Anterior cingulate cortex (tissue), 58 donors: ENCODE data around the gene TLNRD1.

Experiments used
- DNase-seq, 58 donors: peaks; one replicate each; lab custom pipeline; 2025; lab: John Stamatoyannopoulos, UW

TLNRD1 gene

GRCh38 chr15:81000144-81000623 lies 539 bp upstream of the TLNRD1 start:
- DNase-seq = peak in 10 of 58 donors; percentile 31 to 64 (median 51)

DNA sequence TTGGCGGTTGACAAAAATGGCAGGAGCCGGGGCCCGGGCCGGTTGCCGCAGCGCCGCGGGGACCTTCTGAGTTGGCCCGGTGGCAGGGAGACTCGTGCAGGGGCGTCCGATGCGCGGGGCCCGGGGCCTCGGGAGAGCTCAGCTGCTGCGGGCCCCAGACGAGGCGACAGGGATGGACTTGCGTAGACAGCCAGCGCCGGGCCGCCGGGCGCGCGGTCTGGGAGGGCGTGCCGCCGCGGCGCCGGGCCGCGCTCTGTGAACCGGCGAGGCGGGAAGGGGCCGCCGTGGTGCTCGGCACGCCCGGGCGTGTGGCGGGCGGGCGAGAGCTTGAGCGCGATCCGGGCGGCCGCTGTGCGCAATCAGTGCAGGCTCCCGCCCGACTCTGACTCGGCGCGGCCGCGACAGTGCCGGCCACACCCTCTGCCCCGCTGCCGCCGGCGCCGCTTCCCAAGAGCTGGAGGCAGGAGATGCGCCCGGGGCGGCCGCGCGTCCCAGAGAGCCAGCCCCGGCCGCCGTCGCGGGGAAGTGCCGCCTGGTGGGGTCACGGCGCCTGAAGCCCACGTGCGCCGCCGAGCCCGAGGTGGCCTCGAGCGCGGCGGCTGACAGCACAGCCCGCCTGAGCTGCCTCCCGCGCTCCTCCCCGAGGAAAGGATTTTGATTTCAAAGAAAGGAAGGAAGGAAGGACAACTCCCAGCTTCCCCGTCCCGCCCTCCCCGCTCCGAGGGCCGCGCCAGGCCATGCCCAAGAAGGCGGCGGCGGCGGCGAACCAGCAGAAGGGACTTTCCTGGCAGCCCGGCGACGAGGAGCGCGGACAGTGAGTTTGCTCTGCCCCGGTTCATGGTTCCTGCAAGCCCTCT lies 657 bp downstream of the TLNRD1 start:
- peak in 20 of 58 donors; percentile 28 to 77 (median 47) for DNase-seq

GRCh38 chr15:81002009-81002330 lies 1.2 kb downstream of the TLNRD1 start:
- no peak for DNase-seq

- peak in 1 of 58 donors; percentile 26 for DNase-seq
Measured at GRCh38 chr15:81002331-81003096, 1.8 kb downstream of the TLNRD1 start.

- no peak for DNase-seq
Measured at GRCh38 chr15:81003097-81003350, 2.3 kb downstream of the TLNRD1 start.

DNA sequence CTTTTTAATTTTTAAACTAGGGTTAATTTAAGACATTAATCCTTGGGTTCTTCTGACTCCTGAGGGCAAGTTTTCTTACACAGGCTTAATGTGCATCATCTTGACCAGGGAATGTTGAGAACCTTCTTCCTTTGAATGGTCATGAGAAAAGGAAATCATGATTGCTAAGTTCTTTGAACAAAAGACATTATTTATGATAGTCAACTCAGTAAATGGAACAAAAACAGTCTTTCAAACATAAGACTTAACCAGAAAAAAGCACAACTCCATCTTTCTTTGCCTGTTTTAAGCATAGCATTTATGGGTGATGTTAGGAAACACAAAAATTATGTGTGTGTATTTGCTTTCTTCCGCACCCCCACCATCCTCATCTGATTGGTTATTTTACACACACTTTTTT lies 5.4 kb downstream of the TLNRD1 start:
- DNase-seq = no peak

- no peak for DNase-seq
Measured at GRCh38 chr15:81007428-81008064, 6.8 kb downstream of the TLNRD1 start.

DNA sequence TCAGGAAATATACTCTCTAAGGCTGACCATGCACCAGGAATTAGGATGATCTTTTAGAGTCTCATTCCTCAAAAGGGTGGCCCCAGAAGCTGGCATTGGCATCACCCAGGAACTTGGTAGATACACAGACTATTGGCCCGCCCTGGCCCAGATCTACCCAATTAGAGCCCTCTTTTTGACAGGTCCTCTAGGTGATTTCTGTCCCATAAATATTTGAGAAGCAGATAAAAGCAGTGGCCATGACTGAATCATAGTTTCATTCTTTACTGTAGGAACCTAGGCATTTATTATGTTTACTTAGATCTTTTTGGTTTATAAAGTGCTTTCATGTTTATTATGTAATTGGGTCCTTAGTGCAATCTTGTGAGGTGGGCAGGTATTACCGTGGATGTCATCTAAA lies 7.6 kb downstream of the TLNRD1 start:
- no peak for DNase-seq

DNA sequence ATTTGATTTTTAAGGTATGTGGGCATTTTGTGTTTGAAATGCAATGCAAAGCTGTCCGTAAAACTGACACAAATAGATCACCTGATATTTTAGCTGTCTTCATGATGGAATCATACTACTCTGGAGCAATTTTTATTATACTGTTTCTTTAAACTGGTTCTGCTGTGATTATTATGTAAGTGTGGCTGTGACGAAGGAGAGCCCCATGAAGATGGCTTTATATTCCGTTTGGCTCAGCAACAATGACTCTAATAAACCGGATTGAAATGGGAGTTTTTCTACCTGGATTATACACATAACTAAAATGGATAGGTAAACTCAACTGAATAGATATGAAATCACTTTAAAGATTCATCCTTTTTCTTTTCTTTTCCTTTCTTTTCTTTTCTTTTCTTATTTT lies 9.4 kb downstream of the TLNRD1 start:
- DNase-seq = peak in 1 of 58 donors; percentile 19

- no peak for DNase-seq
Measured at GRCh38 chr15:81011593-81011992, 10.9 kb downstream of the TLNRD1 start.

GRCh38 chr15:81012588-81012987 lies 11.9 kb downstream of the TLNRD1 start:
- no peak for DNase-seq

GRCh38 chr15:81013396-81013929 lies 12.7 kb downstream of the TLNRD1 start:
- DNase-seq = no peak

DNA sequence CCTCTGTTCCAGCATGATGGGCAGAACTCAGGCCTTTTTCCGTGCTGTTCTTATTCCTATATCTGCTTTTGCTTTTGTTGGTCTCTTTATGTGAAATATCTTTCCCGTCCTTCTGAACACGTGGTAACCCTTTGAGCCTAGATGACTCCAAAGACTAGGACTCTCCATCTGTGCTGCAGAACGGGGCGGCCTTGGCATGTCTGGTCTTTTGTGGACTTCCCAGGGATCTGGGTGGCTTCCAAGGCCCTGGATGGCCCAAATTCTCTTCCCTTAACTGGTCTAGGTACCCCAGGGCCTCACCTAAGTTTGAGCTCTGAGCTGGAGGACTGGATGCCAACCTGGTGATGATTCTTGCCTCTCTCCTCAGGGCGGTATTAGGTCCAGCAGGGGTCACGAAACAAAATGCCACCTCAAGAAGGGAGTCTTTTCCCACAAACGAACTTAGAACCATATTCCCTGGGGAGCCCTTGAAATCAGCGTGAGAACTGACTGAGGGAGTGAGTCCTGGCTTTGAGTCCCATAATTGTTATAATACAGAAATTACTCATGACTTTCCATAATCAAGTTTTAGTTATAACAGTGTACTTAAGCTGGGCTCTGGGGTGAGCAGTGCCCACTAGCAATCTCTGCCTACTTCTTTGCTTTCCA lies 13.8 kb downstream of the TLNRD1 start:
- DNase-seq = no peak

DNA sequence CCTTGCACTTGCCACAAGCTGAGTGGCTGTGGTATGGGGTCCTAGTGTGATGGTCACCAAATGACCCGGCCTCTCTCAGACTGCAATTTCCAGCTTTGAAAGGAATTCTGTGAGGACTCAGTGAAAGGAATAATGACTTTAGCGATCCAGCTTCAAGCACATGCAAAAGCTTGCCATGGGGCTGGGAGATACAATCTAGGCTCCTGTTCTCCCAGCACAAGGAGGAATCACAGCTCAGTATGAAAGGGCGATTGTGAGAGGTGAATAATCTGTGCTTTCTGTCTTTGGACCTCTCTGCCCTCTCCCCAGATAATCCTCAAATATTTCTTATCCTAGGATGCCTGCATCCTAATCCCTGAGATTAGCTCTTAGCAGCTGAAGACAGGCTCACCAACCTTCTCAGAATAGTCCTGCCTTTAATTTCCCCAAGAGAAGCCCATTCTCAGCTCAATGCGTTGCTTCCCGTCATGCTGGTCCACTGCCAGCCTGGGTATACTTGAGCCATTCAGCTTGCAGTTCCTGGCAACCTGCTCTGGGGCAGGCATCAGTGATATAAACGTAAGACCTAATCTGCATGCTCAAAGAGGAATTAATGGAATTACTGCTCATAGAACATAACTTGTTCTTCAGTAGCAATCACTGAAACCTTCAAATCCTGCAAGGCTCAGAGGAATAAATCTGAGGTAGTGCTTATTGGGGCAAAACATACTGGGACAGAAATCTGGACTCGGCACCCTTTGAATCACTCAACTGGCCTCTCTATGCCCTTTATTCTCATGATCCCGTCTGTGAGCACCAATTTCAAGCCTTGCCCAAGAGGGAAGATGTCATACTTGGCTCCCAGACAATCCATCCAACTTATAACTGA lies 15.1 kb downstream of the TLNRD1 start:
- peak in 40 of 58 donors; percentile 10 to 85 (median 49) for DNase-seq

DNA sequence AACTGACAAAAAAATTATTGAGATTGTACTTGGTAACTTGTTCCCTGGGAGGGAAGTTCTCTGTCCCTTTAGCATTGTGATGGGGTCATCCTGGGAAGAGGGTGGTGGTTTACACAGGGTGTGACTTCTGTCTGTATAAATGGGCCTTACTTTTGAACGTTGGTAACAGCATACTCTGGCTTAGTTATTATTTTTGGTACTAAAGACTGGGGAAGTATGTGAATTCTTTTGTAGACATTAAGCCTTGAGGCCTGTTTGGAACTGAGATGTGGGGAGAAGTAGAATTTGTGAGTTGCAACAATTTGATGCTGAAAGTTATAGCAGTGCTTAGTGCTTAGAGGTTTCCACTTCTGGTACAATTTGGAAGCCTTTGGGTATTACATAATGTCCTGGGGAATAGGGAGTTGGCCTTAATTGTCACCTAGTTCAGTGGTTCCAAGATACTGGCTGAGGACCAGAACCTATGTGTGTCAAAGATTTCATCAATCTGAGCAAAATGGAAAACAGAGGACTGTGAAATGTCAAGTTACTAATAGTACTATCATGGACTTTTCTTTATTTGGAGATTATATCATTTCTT lies 15.9 kb downstream of the TLNRD1 start:
- no peak for DNase-seq

- DNase-seq = no peak
Measured at GRCh38 chr15:81018197-81018596, 17.5 kb downstream of the TLNRD1 start.

GRCh38 chr15:81021321-81021720 lies 20.6 kb downstream of the TLNRD1 start:
- DNase-seq = no peak

DNA sequence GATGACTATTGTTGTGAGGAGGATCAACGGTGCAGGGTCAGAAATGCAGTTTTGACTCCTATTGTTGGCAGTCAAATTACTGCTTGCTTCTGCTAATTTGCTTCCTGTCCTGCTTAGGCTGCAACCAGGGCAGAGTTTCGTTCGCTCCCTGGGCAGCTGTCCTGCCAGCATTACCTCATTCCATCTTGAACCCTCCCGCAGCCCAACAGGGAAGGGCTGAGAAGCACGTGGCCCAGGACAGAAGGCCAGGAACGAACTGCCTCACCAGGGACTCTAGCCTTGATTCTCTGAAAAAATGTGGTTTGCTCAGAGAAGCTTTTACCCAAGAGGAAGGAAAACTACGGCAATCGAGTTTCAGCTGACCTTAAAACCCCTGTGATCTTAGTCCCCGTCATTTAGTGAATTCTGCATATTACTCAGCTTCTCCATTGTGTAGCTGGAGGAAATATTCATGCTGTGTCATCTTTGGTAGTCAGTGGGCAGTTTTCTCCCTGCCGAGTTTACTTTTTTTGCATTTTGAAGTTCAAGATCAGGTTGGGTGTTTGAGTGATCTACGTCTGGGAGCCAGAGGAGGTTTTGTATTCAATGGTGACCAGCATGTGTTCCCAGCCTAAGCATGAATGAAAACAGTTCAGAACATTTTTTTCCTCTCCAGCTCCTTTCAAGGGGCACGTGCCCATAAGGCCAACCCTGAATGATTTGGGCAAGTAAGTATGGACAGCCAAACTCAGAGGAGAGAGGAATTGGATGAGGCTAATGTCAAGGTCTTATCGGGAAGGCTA lies 23.0 kb downstream of the TLNRD1 start:
- peak in 45 of 58 donors; percentile 7 to 82 (median 42) for DNase-seq
